GM21515 (cell line): Measurements from ENCODE around the gene ANXA11.

Experiments
- ATAC-seq: cut with Tn5 transposase; IDR thresholded peaks from one replicate; pipeline ENCODE4 v1.9.1; 2021; ENCODE audit not compliant: unreplicated experiment

The ANXA11 gene

DNA sequence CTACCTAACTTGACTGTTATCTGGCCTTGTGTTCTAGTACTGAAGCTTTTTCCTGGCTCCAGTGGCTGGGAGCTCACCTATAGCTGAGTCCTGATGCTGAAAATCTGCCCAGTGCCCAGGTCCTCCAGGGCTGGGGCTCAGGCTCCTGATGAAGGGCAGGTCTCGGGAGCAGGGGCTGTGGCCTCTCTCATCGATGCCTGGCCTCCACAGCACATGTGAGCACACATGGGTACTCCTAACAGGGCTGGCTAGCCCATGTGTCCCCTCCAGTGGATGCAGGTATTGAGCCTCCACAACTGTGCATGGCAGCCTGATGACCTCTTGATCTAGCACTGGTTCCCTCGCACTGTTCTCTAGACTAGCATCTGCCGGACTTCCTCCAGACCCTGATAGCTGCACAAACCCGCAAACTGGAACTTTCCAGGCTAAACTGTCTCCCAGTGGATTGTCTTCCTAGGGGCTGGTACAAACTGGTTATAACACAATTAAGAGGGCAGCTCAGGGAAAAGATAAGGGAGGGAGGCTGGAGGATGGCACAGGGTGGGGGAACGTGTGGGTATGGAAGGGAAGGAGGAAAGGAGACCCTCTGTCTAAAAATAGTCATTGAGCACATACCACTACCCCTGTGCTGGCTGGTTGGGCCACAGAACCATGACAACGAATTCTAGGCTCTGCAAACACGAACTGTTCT is 37.7 kb downstream of the ANXA11 start:
- no peak for ATAC-seq

DNA sequence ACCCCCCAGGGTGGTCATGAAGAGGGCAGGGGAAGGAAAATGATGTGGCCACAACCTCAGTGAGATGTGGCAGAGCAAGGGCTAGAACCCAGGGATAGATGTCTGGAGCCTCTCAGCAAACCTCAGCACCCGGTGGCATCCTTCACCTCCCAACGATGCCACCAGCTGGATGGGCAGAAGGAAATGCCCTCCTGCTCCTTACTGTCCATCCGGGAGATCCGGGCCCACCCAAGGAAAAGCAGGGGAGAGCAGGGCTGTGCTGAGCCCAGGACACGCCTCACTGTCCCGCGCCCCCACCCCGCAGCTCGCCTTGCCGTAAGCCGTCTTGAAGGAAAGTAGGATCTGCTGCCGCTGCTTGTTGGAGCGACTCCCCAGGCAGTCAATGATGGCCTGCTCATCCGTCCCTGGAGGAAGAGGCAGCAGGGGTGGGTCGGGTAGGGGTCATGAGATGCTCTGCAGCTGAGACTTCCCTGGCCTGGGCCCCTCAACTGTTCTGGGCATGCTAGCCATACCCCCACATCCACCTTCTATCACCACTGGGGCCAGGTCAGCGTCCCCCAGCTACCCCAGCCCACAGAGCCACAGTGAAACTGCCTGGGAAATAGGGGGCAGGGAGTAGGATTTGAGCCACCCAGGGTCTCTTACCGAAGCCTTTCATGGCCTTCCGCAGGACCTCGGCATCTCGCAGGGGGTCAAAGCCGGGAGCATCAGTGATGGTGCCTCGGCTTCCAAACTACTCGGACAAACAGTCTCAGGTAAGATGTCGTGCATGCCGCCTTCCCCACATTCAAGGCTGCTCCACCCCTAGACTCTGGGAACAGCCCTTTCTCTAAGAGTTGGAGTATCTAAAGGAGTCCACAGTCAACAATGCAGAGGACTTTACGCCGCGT is 38.5 kb downstream of the ANXA11 start:
- ATAC-seq, result no peak

GRCh38 chr10:80165173-80165572 is 40.2 kb downstream of the ANXA11 start:
- no peak for ATAC-seq

DNA sequence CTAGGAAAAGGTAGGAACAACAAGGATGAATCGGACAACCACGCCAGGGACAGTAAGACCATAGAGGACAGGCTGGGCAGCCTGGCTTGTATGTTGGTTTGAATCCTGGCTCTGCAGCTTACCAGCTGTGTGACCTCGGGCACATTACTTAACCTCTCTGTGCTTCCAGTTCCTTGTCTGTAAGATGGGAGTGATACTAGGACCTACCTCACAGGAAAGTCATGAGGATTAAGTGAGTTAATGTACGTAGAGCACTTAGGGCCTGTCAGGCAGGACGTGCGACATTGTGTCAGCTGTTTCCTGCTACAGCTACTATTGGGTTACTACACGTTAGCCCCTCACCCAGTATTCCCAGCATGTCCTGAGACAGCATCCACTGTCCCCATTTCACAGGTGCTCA is 40.7 kb downstream of the ANXA11 start:
- no peak for ATAC-seq

GRCh38 chr10:80163741-80164341 is 41.5 kb downstream of the ANXA11 start:
- ATAC-seq, result no peak

DNA sequence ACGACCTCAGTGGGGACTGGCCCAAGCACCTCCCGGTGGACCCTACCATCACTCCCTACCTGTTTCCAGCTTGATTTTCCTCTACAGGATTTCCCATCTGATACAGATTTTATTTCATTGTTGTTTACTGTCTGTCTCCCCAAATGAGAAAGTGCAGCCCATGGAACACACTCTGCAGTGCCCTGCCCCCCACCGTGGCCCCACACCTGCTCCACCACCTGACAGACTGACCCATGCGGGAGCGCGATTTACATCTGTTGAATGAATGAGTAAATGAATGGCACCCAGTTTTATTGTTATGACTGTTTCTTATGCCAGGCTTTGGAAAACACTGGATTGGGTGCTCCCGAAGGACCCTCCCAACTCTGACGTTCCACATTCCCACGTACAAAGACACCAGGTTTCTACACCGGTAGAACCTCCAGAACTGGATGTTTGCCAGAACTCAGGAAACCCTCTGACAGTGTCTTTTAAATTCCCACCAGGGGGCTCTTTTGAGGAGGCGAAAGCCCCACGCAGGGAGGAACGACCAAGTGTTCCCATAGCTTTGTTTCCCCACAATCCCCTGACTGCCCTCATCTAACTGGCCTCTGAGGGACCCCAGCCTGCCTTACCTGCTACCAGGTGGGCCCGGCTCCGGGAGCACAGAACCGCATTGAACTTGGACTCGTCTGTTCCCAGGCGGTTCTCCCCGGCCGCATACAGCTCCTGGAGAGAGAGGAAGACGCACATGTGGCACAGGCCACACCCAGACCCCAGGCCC is 43.8 kb downstream of the ANXA11 start:
- no peak for ATAC-seq

DNA sequence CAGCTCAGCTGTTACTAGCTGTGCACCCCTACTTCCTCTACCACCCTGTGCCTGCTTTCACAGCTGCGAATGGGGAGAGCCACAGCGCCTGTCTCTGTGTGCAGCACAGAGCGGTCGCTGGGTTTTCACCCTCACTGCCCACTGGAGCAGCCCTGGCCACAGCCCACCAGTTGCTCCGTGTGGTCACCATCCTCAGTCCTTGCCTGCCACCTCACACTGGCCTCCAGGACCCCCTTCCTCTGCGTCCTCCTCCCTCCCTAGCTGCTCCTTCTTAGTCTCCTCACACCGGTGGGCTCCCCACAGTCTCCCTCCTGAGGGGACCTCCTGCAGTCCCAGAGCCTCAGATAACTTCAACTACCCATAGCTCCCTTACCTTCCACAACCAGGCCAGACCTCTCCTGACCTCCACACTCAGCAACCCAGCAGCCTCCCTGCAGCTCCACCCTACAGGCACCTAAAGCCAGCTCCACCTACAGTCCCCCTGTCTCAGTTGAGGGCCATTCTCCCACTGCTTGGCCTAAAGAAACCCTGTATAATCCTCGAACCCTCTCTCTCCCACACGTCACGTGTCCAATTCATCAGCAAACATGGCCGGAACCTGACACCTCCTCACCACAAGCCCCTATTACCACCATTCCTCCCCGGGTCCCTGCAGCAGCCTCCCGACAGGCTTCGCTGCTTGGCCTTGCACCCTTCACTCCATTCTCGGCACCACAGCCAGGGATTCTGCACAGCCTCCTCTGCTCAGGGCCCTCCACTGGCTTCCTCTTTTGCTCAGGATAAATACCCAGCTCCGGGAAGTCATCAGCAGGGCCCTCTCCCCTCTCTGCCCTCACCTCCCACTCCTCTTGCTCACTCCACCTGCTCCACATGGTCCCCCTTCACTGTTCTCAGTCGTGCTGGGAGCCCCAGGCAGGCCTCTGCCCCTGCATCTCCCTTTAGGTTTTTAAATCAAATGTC is 44.7 kb downstream of the ANXA11 start:
- ATAC-seq, result no peak

GRCh38 chr10:80159166-80159873 is 46.0 kb downstream of the ANXA11 start:
- ATAC-seq, result no peak

DNA sequence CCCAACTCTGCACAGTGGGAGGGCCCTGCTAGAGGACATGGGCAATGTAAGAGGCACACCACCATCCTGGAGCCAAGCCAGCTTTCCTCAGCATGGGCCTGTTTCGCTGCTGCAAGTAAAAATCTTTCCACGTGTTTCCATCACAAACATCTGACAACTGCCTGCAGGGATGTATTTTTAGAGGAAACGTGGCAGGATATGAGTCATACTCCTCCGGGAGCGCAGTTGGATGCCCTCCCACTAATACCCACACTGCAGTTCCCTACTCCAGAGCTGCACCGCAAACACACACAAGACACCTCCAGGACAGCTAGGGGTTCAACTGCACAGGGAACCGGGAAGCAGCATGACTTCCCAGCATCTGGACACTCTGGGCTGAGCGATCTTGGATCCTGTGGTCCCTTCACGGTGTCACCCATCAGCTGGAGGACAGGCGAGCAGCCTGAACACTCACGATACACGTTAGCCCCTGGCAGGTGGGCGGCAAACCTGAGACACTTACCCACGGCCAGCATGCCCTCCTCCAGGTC is 46.7 kb downstream of the ANXA11 start:
- ATAC-seq, result no peak

DNA sequence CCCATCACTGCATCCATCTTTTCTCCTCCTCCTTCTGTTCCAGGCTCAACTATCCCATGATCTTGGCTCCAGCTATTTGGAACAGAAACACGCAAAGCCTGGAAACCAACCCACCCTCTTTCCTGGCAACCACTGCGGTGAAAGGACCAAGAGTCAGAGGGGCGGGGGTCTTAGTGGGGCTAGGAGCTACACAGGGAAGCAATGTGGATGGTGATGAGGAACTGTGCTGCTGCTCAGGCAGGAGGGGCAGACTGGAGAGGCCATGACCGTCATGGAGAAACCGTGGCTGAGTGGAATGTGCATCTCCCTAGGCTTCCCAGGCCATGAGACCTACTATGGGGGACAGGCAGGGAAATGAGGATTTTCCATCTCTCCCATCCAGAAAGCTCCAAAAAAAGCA is 47.2 kb downstream of the ANXA11 start:
- ATAC-seq, result no peak

- ATAC-seq, result no peak
Observed at GRCh38 chr10:80157561-80157960, 47.8 kb downstream of the ANXA11 start.

GRCh38 chr10:80156216-80156615 is 49.1 kb downstream of the ANXA11 start:
- no peak for ATAC-seq

- no peak for ATAC-seq
Observed at GRCh38 chr10:80155696-80156215, 49.6 kb downstream of the ANXA11 start.

DNA sequence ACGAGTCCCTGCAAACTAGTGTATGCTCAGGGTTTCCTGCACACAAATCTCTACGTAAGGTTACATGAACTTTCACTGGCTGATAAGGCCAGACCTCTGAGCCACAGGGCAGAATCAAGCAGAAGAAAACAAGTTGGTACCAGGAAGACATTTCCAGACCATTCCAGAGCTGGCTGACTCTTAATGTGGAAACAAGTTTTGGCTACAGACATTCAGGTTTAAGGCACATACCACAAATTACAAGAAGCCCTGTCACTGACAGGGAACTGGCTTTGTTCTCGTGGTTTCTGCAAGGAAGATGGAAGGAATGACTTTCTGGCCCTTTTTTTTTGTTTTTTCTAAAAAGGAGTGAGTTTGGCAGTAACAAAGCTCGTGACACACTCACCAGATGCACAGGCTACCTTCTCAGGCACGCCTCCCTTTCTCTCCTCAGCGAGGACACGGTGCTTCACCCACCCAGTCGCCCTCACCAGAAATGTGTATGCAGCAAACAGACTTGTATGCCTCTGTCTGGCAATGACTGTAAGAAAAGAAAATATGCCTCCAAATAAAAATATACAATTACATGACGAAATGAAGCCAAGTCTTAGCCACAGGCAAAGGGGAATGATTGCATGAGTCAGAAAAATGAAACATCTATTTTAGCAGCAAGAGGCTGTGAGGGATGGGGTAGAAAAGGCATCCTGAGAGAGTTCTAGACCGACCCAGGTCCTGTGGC is 50.2 kb downstream of the ANXA11 start:
- ATAC-seq, result no peak

- no peak for ATAC-seq
Observed at GRCh38 chr10:80154626-80154977, 50.7 kb downstream of the ANXA11 start.

DNA sequence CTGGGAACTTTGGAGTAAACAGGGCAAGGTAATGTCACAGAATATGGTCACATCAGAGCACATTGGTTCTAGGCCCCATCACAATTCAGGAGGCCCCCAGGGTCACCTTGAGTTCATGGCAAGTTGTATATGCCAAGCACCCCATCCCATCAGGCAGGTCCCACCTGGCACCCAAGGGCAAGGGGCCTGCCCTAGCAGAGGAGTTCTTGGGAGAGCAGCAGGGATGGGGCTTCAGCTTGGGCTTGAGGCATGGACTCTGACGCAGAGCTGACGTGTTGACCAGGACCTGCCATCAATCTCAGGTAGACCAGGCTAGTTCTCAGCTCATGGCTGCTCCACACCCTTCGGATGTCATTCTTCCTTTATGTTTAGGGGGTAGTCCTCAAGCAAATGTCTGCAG is 51.9 kb downstream of the ANXA11 start:
- no peak for ATAC-seq

DNA sequence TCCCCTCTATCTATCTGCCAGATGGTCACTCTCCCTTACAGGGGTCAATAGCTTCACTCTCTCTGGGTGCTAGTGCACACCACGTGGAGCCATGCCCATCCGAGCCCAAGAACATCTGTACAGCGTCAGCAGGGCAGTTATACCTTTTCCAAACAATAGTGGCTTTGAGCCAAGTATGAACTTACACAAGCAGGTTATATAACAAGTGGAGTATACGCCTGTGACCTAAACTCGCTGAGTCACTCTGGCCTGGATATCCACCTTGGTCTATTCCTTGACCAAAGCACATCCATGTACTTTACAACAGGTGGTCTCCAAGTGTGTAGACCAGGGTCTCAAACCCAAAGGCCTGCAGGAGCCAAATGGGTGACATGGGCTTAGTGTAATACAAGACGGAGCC is 52.5 kb downstream of the ANXA11 start:
- no peak for ATAC-seq

GRCh38 chr10:80150172-80150571 is 55.2 kb downstream of the ANXA11 start:
- no peak for ATAC-seq
